GM12878 (cell line): ENCODE results near the gene SLAMF1. TPM values are rescaled to one million over a fixed set of nuclear protein-coding genes. Genes with fewer than 3 reads are reported as not detected.

Experiments
- IKZF2 ChIP-seq, 2 experiments: fragments of 450-650 bp; IDR thresholded peaks; 2 replicates each; pipeline ENCODE4 v1.6.1; 2017; ENCODE audit warnings: mild to moderate bottlenecking in 2 of 2, moderate library complexity in 2 of 2
- KDM1A ChIP-seq: fragments of 200-600 bp; sonication (generic); IDR thresholded peaks from 2 replicates; pipeline ENCODE4 v1.6.1; 2016; ENCODE audit warnings: borderline replicate concordance
- MTA2 ChIP-seq: fragments of 450-650 bp; IDR thresholded peaks from 2 replicates; pipeline ENCODE4 v1.6.1; 2016; ENCODE audit warnings: low read depth, mild to moderate bottlenecking, moderate library complexity
- NR2F1 ChIP-seq: fragments of 450-650 bp; conservative IDR thresholded peaks from 2 replicates; pipeline ENCODE4 v1.6.1; 2017; ENCODE audit warnings: mild to moderate bottlenecking
- RAD21 ChIP-seq: IDR thresholded peaks from 2 replicates; pipeline ENCODE4 v1.6.1; 2011; ENCODE audit warnings: mild to moderate bottlenecking, low read depth, low read length, moderate library complexity; ENCODE audit not compliant: insufficient read depth
- WRNIP1 ChIP-seq: IDR thresholded peaks from 2 replicates; pipeline ENCODE4 v1.6.1; 2011; ENCODE audit warnings: low read depth, low read length, improper control_type of control experiment, borderline replicate concordance
- polyA plus RNA-seq, 11 experiments: library from polyadenylated mRNA; depleted of rRNA in 4 of 11; unstranded in 6 of 11; stranded (reverse) in 5 of 11; fragments of >200 nt; fragmentation: Nextera tagmentation in 4 of 11; fragmentation: Illumina TruSeq in 1 of 11; extraction: Ambion mirVana in 4 of 11; extraction: Trizol in 1 of 11; gene quantifications; 1 replicate in 1 of 11; 2 replicates in 10 of 11; pipeline versions ENCODE4 v1.2.1 to v1.2.3, GENCODE V29; 2011 to 2016; ENCODE audit warnings: inconsistent platforms in 2 of 11, missing spikeins in 2 of 11, low read depth in 1 of 11
- total RNA-seq, 4 experiments: library from RNA; depleted of rRNA in 3 of 4; stranded (reverse); fragments of >200 nt in 3 of 4; fragmentation: Illumina TruSeq in 1 of 4; extraction: Trizol in 1 of 4; gene quantifications; 2 replicates each; pipeline versions ENCODE4 v1.2.1 to v1.2.3, GENCODE V29; 2013 to 2021
- TF ChIP-seq, protein P1 (sequence below): fragments of 450-650 bp; IDR thresholded peaks from 2 replicates; pipeline ENCODE4 v1.6.1; 2016; ENCODE audit warnings: mild to moderate bottlenecking, moderate library complexity, borderline replicate concordance
- TF ChIP-seq, protein P2 (sequence below): IDR thresholded peaks from 2 replicates; pipeline ENCODE4 v1.6.1; 2012; ENCODE audit warnings: low read depth, low read length, improper control_type of control experiment
- TF ChIP-seq, protein P3 (sequence below): fragments of 450-650 bp; IDR thresholded peaks from 2 replicates; pipeline ENCODE4 v1.6.1; 2018; ENCODE audit warnings: mild to moderate bottlenecking, low read depth, moderate library complexity; ENCODE audit not compliant: partially characterized antibody

The SLAMF1 gene
- total and polyA plus RNA-seq, 10 of the 15 experiments (the other 5 are each of a cell fraction or from before 2014, with no cell fraction given), result 87.3 to 260 (median 131) TPM

DNA sequence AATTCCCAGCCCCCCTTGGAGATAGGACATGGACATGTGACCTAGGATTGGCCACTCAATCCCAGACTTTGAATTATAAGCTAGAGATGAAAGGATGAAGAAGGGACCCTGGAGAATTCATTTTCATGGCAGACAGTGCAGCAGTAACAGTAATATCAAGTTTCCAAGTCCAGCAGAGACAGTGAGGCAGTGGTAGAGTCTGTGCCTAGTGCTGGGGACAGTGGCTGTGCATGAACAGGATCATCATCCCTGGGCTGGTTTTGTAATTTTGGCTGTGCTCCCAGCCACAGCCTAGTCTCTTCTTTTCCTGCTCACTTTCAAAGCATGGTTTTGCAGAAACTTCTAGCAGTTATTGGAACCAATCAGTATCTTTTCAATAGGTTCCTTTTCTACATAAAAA is 37.9 kb downstream of the SLAMF1 start (continued):
- TF ChIP-seq, protein P1, sequence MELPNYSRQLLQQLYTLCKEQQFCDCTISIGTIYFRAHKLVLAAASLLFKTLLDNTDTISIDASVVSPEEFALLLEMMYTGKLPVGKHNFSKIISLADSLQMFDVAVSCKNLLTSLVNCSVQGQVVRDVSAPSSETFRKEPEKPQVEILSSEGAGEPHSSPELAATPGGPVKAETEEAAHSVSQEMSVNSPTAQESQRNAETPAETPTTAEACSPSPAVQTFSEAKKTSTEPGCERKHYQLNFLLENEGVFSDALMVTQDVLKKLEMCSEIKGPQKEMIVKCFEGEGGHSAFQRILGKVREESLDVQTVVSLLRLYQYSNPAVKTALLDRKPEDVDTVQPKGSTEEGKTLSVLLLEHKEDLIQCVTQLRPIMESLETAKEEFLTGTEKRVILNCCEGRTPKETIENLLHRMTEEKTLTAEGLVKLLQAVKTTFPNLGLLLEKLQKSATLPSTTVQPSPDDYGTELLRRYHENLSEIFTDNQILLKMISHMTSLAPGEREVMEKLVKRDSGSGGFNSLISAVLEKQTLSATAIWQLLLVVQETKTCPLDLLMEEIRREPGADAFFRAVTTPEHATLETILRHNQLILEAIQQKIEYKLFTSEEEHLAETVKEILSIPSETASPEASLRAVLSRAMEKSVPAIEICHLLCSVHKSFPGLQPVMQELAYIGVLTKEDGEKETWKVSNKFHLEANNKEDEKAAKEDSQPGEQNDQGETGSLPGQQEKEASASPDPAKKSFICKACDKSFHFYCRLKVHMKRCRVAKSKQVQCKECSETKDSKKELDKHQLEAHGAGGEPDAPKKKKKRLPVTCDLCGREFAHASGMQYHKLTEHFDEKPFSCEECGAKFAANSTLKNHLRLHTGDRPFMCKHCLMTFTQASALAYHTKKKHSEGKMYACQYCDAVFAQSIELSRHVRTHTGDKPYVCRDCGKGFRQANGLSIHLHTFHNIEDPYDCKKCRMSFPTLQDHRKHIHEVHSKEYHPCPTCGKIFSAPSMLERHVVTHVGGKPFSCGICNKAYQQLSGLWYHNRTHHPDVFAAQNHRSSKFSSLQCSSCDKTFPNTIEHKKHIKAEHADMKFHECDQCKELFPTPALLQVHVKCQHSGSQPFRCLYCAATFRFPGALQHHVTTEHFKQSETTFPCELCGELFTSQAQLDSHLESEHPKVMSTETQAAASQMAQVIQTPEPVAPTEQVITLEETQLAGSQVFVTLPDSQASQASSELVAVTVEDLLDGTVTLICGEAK, result no peak
- TF ChIP-seq MTA2, result no peak
- no peak for TF ChIP-seq NR2F1
- no peak for TF ChIP-seq IKZF2 (IDR thresholded peaks at IDR 0.05)
- no peak for TF ChIP-seq RAD21
- TF ChIP-seq KDM1A, result no peak
- no peak for TF ChIP-seq WRNIP1
- TF ChIP-seq, protein P2, sequence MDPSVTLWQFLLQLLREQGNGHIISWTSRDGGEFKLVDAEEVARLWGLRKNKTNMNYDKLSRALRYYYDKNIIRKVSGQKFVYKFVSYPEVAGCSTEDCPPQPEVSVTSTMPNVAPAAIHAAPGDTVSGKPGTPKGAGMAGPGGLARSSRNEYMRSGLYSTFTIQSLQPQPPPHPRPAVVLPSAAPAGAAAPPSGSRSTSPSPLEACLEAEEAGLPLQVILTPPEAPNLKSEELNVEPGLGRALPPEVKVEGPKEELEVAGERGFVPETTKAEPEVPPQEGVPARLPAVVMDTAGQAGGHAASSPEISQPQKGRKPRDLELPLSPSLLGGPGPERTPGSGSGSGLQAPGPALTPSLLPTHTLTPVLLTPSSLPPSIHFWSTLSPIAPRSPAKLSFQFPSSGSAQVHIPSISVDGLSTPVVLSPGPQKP, result no peak
- TF ChIP-seq, protein P3, sequence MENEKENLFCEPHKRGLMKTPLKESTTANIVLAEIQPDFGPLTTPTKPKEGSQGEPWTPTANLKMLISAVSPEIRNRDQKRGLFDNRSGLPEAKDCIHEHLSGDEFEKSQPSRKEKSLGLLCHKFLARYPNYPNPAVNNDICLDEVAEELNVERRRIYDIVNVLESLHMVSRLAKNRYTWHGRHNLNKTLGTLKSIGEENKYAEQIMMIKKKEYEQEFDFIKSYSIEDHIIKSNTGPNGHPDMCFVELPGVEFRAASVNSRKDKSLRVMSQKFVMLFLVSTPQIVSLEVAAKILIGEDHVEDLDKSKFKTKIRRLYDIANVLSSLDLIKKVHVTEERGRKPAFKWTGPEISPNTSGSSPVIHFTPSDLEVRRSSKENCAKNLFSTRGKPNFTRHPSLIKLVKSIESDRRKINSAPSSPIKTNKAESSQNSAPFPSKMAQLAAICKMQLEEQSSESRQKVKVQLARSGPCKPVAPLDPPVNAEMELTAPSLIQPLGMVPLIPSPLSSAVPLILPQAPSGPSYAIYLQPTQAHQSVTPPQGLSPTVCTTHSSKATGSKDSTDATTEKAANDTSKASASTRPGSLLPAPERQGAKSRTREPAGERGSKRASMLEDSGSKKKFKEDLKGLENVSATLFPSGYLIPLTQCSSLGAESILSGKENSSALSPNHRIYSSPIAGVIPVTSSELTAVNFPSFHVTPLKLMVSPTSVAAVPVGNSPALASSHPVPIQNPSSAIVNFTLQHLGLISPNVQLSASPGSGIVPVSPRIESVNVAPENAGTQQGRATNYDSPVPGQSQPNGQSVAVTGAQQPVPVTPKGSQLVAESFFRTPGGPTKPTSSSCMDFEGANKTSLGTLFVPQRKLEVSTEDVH, result peak; percentile 35
